ENCODE measurements around the gene DDI2. TPM values are rescaled to one million over a fixed set of nuclear protein-coding genes. Genes with fewer than 3 reads are reported as not detected.
"Not testable (repeated sequence)": the region's sequence is repeated elsewhere in the genome, so short reads cannot be mapped to it uniquely, and the experiment has no call there.

The DDI2 gene
- total RNA-seq, 2 donors from 2014 or later = 18.8 to 30.1 TPM

- ATAC-seq = no peak
- peak in 1 of 4 donors; percentile 34 for DNase-seq
Observed at GRCh38 chr1:15696956-15697521, 79.8 kb downstream of the DDI2 start.

GRCh38 chr1:15698201-15698600 lies 80.9 kb downstream of the DDI2 start:
- no peaks in the 10 kb centered on the region for H3K27me3 ChIP-seq
- no peaks in the 10 kb centered on the region for H3K36me3 ChIP-seq (replicated peaks in 1 of 2; ENCODE audit: insufficient read depth in 1 of 2, low read depth in 2 of 2)
- H3K9me3 ChIP-seq = no peaks in the 10 kb centered on the region
- DNase-seq = no peak
- no peak overlapping the region for H3K27ac ChIP-seq
- WGBS, 2 donors = 98 to 100% methylated on average over 2 of the region's 2 CpGs
- H3K4me1 ChIP-seq = peaks cover 6% of the 10 kb centered on the region
- ATAC-seq = no peak
- intact Hi-C loops (cut with DNase I) = no loop called here
- H3K4me3 ChIP-seq = no peak overlapping the region
- TF ChIP-seq POLR2A (IDR thresholded peaks at IDR 0.05) = no peak
- no peak for TF ChIP-seq CTCF (IDR thresholded peaks at IDR 0.05)

More at GRCh38 chr1:15696956-15697521, 79.8 kb downstream of the DDI2 start:
- H3K4me1 ChIP-seq = no peaks in the 10 kb centered on the region
- H3K9me3 ChIP-seq = no peaks in the 10 kb centered on the region
- H3K27me3 ChIP-seq = no peaks in the 10 kb centered on the region
- H3K27ac ChIP-seq = peak overlapping the region in 1 of 4 donors; percentile 13
- intact Hi-C loops (cut with DNase I) = no loop called here
- H3K4me3 ChIP-seq = no peak overlapping the region
- no peaks in the 10 kb centered on the region for H3K36me3 ChIP-seq (replicated peaks in 1 of 2; ENCODE audit: insufficient read depth in 1 of 2, low read depth in 2 of 2)
- 55 to 72% methylated on average over 10 of the region's 10 CpGs for WGBS, 2 donors
- no peak for TF ChIP-seq CTCF (IDR thresholded peaks at IDR 0.05)
- no peak for TF ChIP-seq POLR2A (IDR thresholded peaks at IDR 0.05)

- ATAC-seq; DNase-seq; H3K36me3 ChIP-seq (replicated peaks in 1 of 2; ENCODE audit: insufficient read depth in 1 of 2, low read depth in 2 of 2); H3K27me3 ChIP-seq; intact Hi-C loops (cut with DNase I); H3K27ac ChIP-seq; H3K4me3 ChIP-seq; H3K9me3 ChIP-seq: not testable (repeated sequence)
- H3K4me1 ChIP-seq = peaks cover 14% of the 10 kb centered on the region
- WGBS, 2 donors = 85 to 90% methylated on average over 4 of the region's 4 CpGs
Observed at GRCh38 chr1:15699321-15699720, 82.1 kb downstream of the DDI2 start.

- ATAC-seq (no peak), DNase-seq (no peak)
- intact Hi-C loops (cut with DNase I) = no loop called here
- Histone ChIP-seq H3K4me1 (peaks cover 14% of the 10 kb centered on the region), H3K27ac (no peak overlapping the region), H3K36me3 (replicated peaks in 1 of 2; ENCODE audit: insufficient read depth in 1 of 2, low read depth in 2 of 2) (no peaks in the 10 kb centered on the region), H3K27me3 (no peaks in the 10 kb centered on the region), H3K9me3 (no peaks in the 10 kb centered on the region), H3K4me3 (no peak overlapping the region)
- 81 to 96% methylated on average over 6 of the region's 6 CpGs for WGBS, 2 donors
- TF ChIP-seq CTCF (IDR thresholded peaks at IDR 0.05) (no peak), POLR2A (IDR thresholded peaks at IDR 0.05) (no peak)
Observed at GRCh38 chr1:15700508-15700907, 83.2 kb downstream of the DDI2 start.

GRCh38 chr1:15701784-15702183 lies 84.5 kb downstream of the DDI2 start:
- ATAC-seq = no peak
- Histone ChIP-seq H3K4me3 (no peak overlapping the region), H3K27me3 (no peaks in the 10 kb centered on the region), H3K27ac (no peak overlapping the region), H3K4me1 (peaks cover 14% of the 10 kb centered on the region), H3K36me3 (replicated peaks in 1 of 2; ENCODE audit: insufficient read depth in 1 of 2, low read depth in 2 of 2) (no peaks in the 10 kb centered on the region), H3K9me3 (no peaks in the 10 kb centered on the region)
- 80 to 86% methylated on average over 4 to 8 of the region's 8 CpGs for WGBS, 2 donors
- intact Hi-C loops (cut with DNase I) = no loop called here
- DNase-seq = no peak
- TF ChIP-seq POLR2A (IDR thresholded peaks at IDR 0.05) = no peak
- no peak for TF ChIP-seq CTCF (IDR thresholded peaks at IDR 0.05)

All from body of pancreas (tissue), 4 donors.